ENCODE data around the gene PRR29.

- TF ChIP-seq CTCF (conservative IDR thresholded peaks at IDR 0.05; ENCODE audit: low read depth, low read length): no peak
- no peak for TF ChIP-seq EZH2 (IDR thresholded peaks at IDR 0.05; ENCODE audit: borderline replicate concordance, low read depth, low read length, poor library complexity, severe bottlenecking)
Observed at GRCh38 chr17:64039106-64039400, 40.9 kb downstream of the PRR29 start.
